PC-3 (cell line): Measurements from ENCODE around the gene TOMM20. TPM values are rescaled to one million over a fixed set of nuclear protein-coding genes. Genes with fewer than 3 reads are reported as not detected.

Experiments used
- ATAC-seq: fragments of 200-7000 bp; cut with Tn5 transposase; 2 replicates; pipeline ENCODE4 v1.9.1; 2020; ENCODE audit warnings: mild to moderate bottlenecking, moderate library complexity
- BruUV-seq: library from RNA; stranded (reverse); fragments of 400-500 nt; replicated peaks from 2 replicates; lab custom pipeline; 2021; lab: Mats Ljungman, UMichigan
- CTCF ChIA-PET: fragments of 300-600 bp; sonication (Branson Sonifier 250); formaldehyde crosslinking; loops from one replicate; lab custom pipeline; 2022; ENCODE audit warnings: antibody characterized with exemption; lab: Charles Lee
- POLR2A ChIA-PET: fragments of 300-600 bp; sonication (Branson Sonifier 250); formaldehyde crosslinking; loops from one replicate; lab custom pipeline; 2022; ENCODE audit warnings: antibody characterized with exemption; ENCODE audit not compliant: unreplicated experiment; lab: Charles Lee
- DNase-seq: peaks from one replicate; pipeline ENCODE4 v3.0.0-alpha.2; 2015
- H2AFZ ChIP-seq: fragments of 300-600 bp; sonication (generic); 2 replicates; pipeline ENCODE4 v1.6.0; 2016; ENCODE audit warnings: antibody characterized with exemption, low read length
- H3F3A ChIP-seq: fragments of 300-600 bp; sonication (generic); one replicate; pipeline ENCODE4 v1.6.0; 2017; ENCODE audit warnings: antibody characterized with exemption, low read length, control low read depth, mild to moderate bottlenecking; ENCODE audit not compliant: unreplicated experiment
- H3K27ac ChIP-seq: fragments of 300-600 bp; sonication (generic); 2 replicates; pipeline ENCODE4 v1.5.1; 2016; ENCODE audit warnings: mild to moderate bottlenecking, low read length
- H3K27me3 ChIP-seq: fragments of 300-600 bp; sonication (generic); 2 replicates; pipeline ENCODE4 v1.6.1; 2016; ENCODE audit warnings: low read length, mixed read lengths
- H3K36me3 ChIP-seq: fragments of 300-600 bp; sonication (generic); 2 replicates; pipeline ENCODE4 v1.6.1; 2016; ENCODE audit warnings: low read depth, mixed run types, low read length, mixed read lengths
- H3K4me1 ChIP-seq: fragments of 300-600 bp; sonication (generic); 2 replicates; pipeline ENCODE4 v1.5.1; 2016; ENCODE audit warnings: low read length; ENCODE audit not compliant: insufficient read depth
- H3K4me2 ChIP-seq: fragments of 300-600 bp; sonication (generic); 2 replicates; pipeline ENCODE4 v1.6.0; 2016; ENCODE audit warnings: low read length
- H3K4me3 ChIP-seq: fragments of 300-600 bp; sonication (generic); 2 replicates; pipeline ENCODE4 v1.5.1; 2016; ENCODE audit warnings: mild to moderate bottlenecking, low read length, mixed read lengths
- H3K79me2 ChIP-seq: fragments of 300-600 bp; sonication (generic); 2 replicates; pipeline ENCODE4 v1.6.1; 2017; ENCODE audit warnings: low read length, mixed read lengths
- H3K9ac ChIP-seq: fragments of 300-600 bp; sonication (generic); 2 replicates; pipeline ENCODE4 v1.6.0; 2016; ENCODE audit warnings: mild to moderate bottlenecking, low read length
- H3K9me2 ChIP-seq: fragments of 300-600 bp; sonication (generic); replicated peaks from 2 replicates; pipeline ENCODE4 v1.6.1; 2016; ENCODE audit warnings: mixed run types, low read length, mixed read lengths
- H3K9me3 ChIP-seq: fragments of 300-600 bp; sonication (generic); 2 replicates; pipeline ENCODE4 v1.6.1; 2016; ENCODE audit warnings: low read length, mixed read lengths
- H4K20me1 ChIP-seq: fragments of 300-600 bp; sonication (generic); 2 replicates; pipeline ENCODE4 v1.6.1; 2016; ENCODE audit warnings: low read length, mixed read lengths
- EZH2 ChIP-seq: fragments of 300-600 bp; sonication (generic); IDR thresholded peaks from one replicate; pipeline ENCODE4 v1.6.1; 2017; ENCODE audit warnings: antibody characterized with exemption, mild to moderate bottlenecking, low read length; ENCODE audit not compliant: unreplicated experiment
- EZH2phosphoT487 ChIP-seq: fragments of 300-600 bp; sonication (generic); IDR thresholded peaks from 2 replicates; pipeline ENCODE4 v1.6.1; 2018; ENCODE audit warnings: mild to moderate bottlenecking, antibody characterized with exemption, low read length, borderline replicate concordance
- intact Hi-C: fragments of 100-400 bp; cut with micrococcal nuclease; formaldehyde crosslinking; loops from 2 replicates; pipeline ENCODE4 v1.9.0; 2023
- total RNA-seq: library from RNA; depleted of rRNA; stranded (reverse); fragments of >200 nt; gene quantifications from 2 replicates; pipeline ENCODE4 v1.2.3, GENCODE V29; 2014
- TF ChIP-seq, protein P1 (sequence below): fragments of 300-600 bp; sonication (generic); conservative IDR thresholded peaks from 2 replicates; pipeline ENCODE4 v1.5.1; 2017; ENCODE audit warnings: antibody characterized with exemption, low read depth, mild to moderate bottlenecking, low read length

The TOMM20 gene
- total RNA-seq, 1 experiment from 2014 or later = 48.0 TPM

- peaks cover 4% of the 10 kb centered on the region; the same call in 1 of the 2 replicates for H3K79me2 ChIP-seq
- no peak for ATAC-seq
- H4K20me1 ChIP-seq = no peaks in the 10 kb centered on the region
- POLR2A ChIA-PET = no interaction called here
- H3K4me2 ChIP-seq = no peak overlapping the region
- peaks cover 83% of the 10 kb centered on the region for H3K4me1 ChIP-seq
- H3K9me2 ChIP-seq = no peaks in the 10 kb centered on the region
- peak overlapping the region; percentile 100 for H3K27ac ChIP-seq
- H3K9me3 ChIP-seq = no peaks in the 10 kb centered on the region
- H3K27me3 ChIP-seq = no peaks in the 10 kb centered on the region
- no peak overlapping the region for H3K4me3 ChIP-seq
- no peak for DNase-seq
- H3K9ac ChIP-seq = peak overlapping the region; percentile 90
- no peak overlapping the region for H2AFZ ChIP-seq
- TF ChIP-seq, protein P1, sequence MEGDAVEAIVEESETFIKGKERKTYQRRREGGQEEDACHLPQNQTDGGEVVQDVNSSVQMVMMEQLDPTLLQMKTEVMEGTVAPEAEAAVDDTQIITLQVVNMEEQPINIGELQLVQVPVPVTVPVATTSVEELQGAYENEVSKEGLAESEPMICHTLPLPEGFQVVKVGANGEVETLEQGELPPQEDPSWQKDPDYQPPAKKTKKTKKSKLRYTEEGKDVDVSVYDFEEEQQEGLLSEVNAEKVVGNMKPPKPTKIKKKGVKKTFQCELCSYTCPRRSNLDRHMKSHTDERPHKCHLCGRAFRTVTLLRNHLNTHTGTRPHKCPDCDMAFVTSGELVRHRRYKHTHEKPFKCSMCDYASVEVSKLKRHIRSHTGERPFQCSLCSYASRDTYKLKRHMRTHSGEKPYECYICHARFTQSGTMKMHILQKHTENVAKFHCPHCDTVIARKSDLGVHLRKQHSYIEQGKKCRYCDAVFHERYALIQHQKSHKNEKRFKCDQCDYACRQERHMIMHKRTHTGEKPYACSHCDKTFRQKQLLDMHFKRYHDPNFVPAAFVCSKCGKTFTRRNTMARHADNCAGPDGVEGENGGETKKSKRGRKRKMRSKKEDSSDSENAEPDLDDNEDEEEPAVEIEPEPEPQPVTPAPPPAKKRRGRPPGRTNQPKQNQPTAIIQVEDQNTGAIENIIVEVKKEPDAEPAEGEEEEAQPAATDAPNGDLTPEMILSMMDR = no peak
- TF ChIP-seq EZH2phosphoT487 (no peak), EZH2 (no peak)
- intact Hi-C loops = no loop called here
- H3F3A ChIP-seq = peaks cover 5% of the 10 kb centered on the region
- CTCF ChIA-PET = no interaction called here
- H3K36me3 ChIP-seq = no peaks in the 10 kb centered on the region
- no TSS peak for BruUV-seq
Measured at GRCh38 chr1:235072096-235072495, 56.5 kb downstream of the TOMM20 start.

GRCh38 chr1:235070819-235071218 lies 57.8 kb downstream of the TOMM20 start:
- Histone ChIP-seq H3K4me3 (no peak overlapping the region), H3K9me3 (no peaks in the 10 kb centered on the region), H3K4me2 (no peak overlapping the region), H3F3A (no peaks in the 10 kb centered on the region), H3K27ac (peak overlapping the region; percentile 100), H3K4me1 (peaks cover 79% of the 10 kb centered on the region), H3K36me3 (no peaks in the 10 kb centered on the region), H2AFZ (no peak overlapping the region), H3K79me2 (peaks cover 4% of the 10 kb centered on the region; the same call in 1 of the 2 replicates), H3K27me3 (no peaks in the 10 kb centered on the region), H3K9me2 (no peaks in the 10 kb centered on the region), H4K20me1 (no peaks in the 10 kb centered on the region), H3K9ac (peak overlapping the region; percentile 70)
- CTCF ChIA-PET = no interaction called here
- intact Hi-C loops = no loop called here
- no peak for TF ChIP-seq EZH2
- TF ChIP-seq EZH2phosphoT487 = no peak
- TF ChIP-seq, protein P1 = no peak
- no TSS peak for BruUV-seq
- no peak for DNase-seq
- ATAC-seq = no peak
- POLR2A ChIA-PET = interaction anchor here (0.7 to 1.4 kb wide), 4 partner anchors 59 to 465 kb away, joined by 3 to 6 read pairs (median 4); no protein-coding TSS in a partner anchor
